Measurements from ENCODE around the gene CACNA1C. TPM values are rescaled to one million over a fixed set of nuclear protein-coding genes. Genes with fewer than 3 reads are reported as not detected.

CACNA1C gene
- total RNA-seq, 1 experiment from 2014 or later, result 1.1 TPM

- no peak for TF ChIP-seq CTCF (conservative IDR thresholded peaks at IDR 0.05)
- no peak overlapping the region for H3K56ac ChIP-seq (ENCODE audit: insufficient read length, low read depth, low read length)
- no peak overlapping the region for H3K4me2 ChIP-seq (ENCODE audit: insufficient read depth, insufficient read length, low read length)
- no peak overlapping the region for H4K91ac ChIP-seq (ENCODE audit: insufficient read length, low read depth, low read length)
- no peak overlapping the region for H2AK5ac ChIP-seq (ENCODE audit: insufficient read length, low read length)
- H2AFZ ChIP-seq (ENCODE audit: low read length), result no peak overlapping the region
- no peaks in the 10 kb centered on the region for H3K79me1 ChIP-seq (ENCODE audit: insufficient read depth, low read depth, low read length, poor library complexity, severe bottlenecking)
- no peak overlapping the region for H2BK20ac ChIP-seq (ENCODE audit: low read depth, low read length, poor library complexity, severe bottlenecking)
- Mint-ChIP-seq H3K27me3 (ENCODE audit: low read depth) (no peaks in the 10 kb centered on the region; the same call in 1 of the 2 replicates), H3K27ac (no peak overlapping the region), H3K36me3 (ENCODE audit: insufficient read depth in 1 of 3, low read depth in 3 of 3) (no peaks in the 10 kb centered on the region), H3K4me1 (peaks cover 10 to 11% of the 10 kb centered on the region in 2 experiments), H3K4me3 (no peak overlapping the region), H3K9me3 (no peaks in the 10 kb centered on the region)
- H3K4ac ChIP-seq (ENCODE audit: low read depth, low read length), result no peak overlapping the region
- H3K14ac ChIP-seq (ENCODE audit: insufficient read depth, low read length), result no peak overlapping the region
- no peak overlapping the region for H4K8ac ChIP-seq (replicated peaks; ENCODE audit: insufficient read length, low read depth, low read length)
- no peak overlapping the region for H4K5ac ChIP-seq (ENCODE audit: insufficient read length, low read depth, low read length)
- H3K27ac ChIP-seq (ENCODE audit: insufficient read length, low read depth, low read length), result no peak overlapping the region
- H3K79me2 ChIP-seq (ENCODE audit: insufficient read depth, low read length), result no peaks in the 10 kb centered on the region
- H2BK120ac ChIP-seq (ENCODE audit: low read depth, low read length, poor library complexity, severe bottlenecking), result no peak overlapping the region
- no peak overlapping the region for H2BK12ac ChIP-seq (ENCODE audit: insufficient read length, low read depth, low read length)
- no peaks in the 10 kb centered on the region for H3K27me3 ChIP-seq (ENCODE audit: insufficient read depth, low read length)
- no CpG with 5 or more reads among the region's 12 CpGs for WGBS (ENCODE audit: extremely low coverage, insufficient read length, low lambda C conversion rate)
- no peak overlapping the region for H3T11ph ChIP-seq (ENCODE audit: low read length)
- H3K9me3 ChIP-seq (ENCODE audit: control insufficient read depth, low read depth, low read length), result no peaks in the 10 kb centered on the region
- peaks cover 2% of the 10 kb centered on the region; the same call in 1 of the 2 replicates for H3K4me1 ChIP-seq (ENCODE audit: insufficient read depth, low read length)
- H4K20me1 ChIP-seq (ENCODE audit: control insufficient read depth, insufficient read depth, insufficient read length), result no peaks in the 10 kb centered on the region
- H2BK5ac ChIP-seq (ENCODE audit: insufficient read length, low read length), result no peak overlapping the region
- H2BK15ac ChIP-seq (ENCODE audit: low read depth, low read length), result no peak overlapping the region
- H3K23me2 ChIP-seq (ENCODE audit: insufficient read length, low read depth, low read length, poor library complexity, severe bottlenecking), result no peaks in the 10 kb centered on the region
- no peak overlapping the region for H3K9ac ChIP-seq (ENCODE audit: extremely low read depth, insufficient read length, low read length)
- no peak for DNase-seq
- H3K23ac ChIP-seq (ENCODE audit: insufficient read length, low read depth, low read length), result no peak overlapping the region
- H3K18ac ChIP-seq (ENCODE audit: insufficient read length, low read depth, low read length), result no peak overlapping the region
Measured at GRCh38 chr12:2372735-2373134, 319.9 kb downstream of the CACNA1C start.

All from H9 (cell line).